SK-N-SH (cell line): Measurements from ENCODE around the gene BAD. TPM values are rescaled to one million over a fixed set of nuclear protein-coding genes. Genes with fewer than 3 reads are reported as not detected.

Experiments used
- CTCF ChIA-PET: fragments of 300-600, 350-600 bp; formaldehyde crosslinking; extraction: SDS; loops from one replicate; lab custom pipeline; 2021; lab: Yijun Ruan, JAX
- POLR2A ChIA-PET: fragments of 350-600 bp; sonication (Branson Sonifier 250); formaldehyde crosslinking; extraction: SDS; loops from one replicate; lab custom pipeline; 2020; ENCODE audit warnings: antibody characterized with exemption, inconsistent platforms; lab: Yijun Ruan, JAX
- DNase-seq: peaks from one replicate; pipeline ENCODE4 v3.0.0; 2012
- H2AFZ ChIP-seq: fragments of 200-600 bp; sonication (generic); 2 replicates; pipeline ENCODE4 v1.8.1; 2016; ENCODE audit warnings: antibody characterized with exemption, mild to moderate bottlenecking, low read depth
- H3F3A ChIP-seq: fragments of 200-600 bp; sonication (generic); replicated peaks from 2 replicates; pipeline ENCODE3; 2016; ENCODE audit warnings: antibody characterized with exemption, mild to moderate bottlenecking; ENCODE audit not compliant: insufficient read depth
- H3K27ac ChIP-seq, 2 experiments: fragments of 200-500 bp in 1 of 2; fragments of 200-600 bp in 1 of 2; sonication (Bioruptor generic) in 1 of 2; sonication (generic), shearing (Covaris generic) in 1 of 2; 2 replicates each; pipeline versions ENCODE4 v1.5.1 to v1.6.1; 2014 to 2016; ENCODE audit warnings: low read depth in 2 of 2, inconsistent platforms in 1 of 2, low read length in 1 of 2, mild to moderate bottlenecking in 1 of 2, mixed read lengths in 1 of 2
- H3K27me3 ChIP-seq: fragments of 200-600 bp; sonication (generic), shearing (Covaris generic); 2 replicates; pipeline ENCODE4 v1.6.1; 2016; ENCODE audit warnings: mixed run types; ENCODE audit not compliant: insufficient read depth
- H3K36me3 ChIP-seq, 2 experiments: fragments of 200-500 bp in 1 of 2; fragments of 200-600 bp in 1 of 2; sonication (Bioruptor generic) in 1 of 2; sonication (generic) in 1 of 2; replicated peaks in 1 of 2; 2 replicates each; pipeline versions ENCODE3 to v1.5.1; 2014 to 2016; ENCODE audit warnings: low read length in 1 of 2, mild to moderate bottlenecking in 1 of 2; ENCODE audit not compliant: insufficient read depth in 2 of 2, control insufficient read depth in 1 of 2
- H3K4me1 ChIP-seq, 2 experiments: fragments of 200-500 bp in 1 of 2; fragments of 200-600 bp in 1 of 2; sonication (Bioruptor generic) in 1 of 2; sonication (generic), shearing (Covaris generic) in 1 of 2; 2 replicates each; pipeline versions ENCODE4 v1.5.1 to v1.6.1; 2014 to 2016; ENCODE audit warnings: low read depth in 1 of 2, low read length in 1 of 2, mixed run types in 1 of 2; ENCODE audit not compliant: insufficient read depth in 2 of 2, control insufficient read depth in 1 of 2
- H3K4me2 ChIP-seq: fragments of 200-600 bp; sonication (generic), shearing (Covaris generic); 2 replicates; pipeline ENCODE4 v1.6.1; 2017; ENCODE audit warnings: mixed run types
- H3K4me3 ChIP-seq, 2 experiments: fragments of 200-500 bp in 1 of 2; fragments of 200-600 bp in 1 of 2; sonication (Bioruptor generic) in 1 of 2; sonication (generic), shearing (Covaris generic) in 1 of 2; 2 replicates each; pipeline versions ENCODE4 v1.5.1 to v1.8.1; 2014 to 2016; ENCODE audit warnings: low read depth in 2 of 2, inconsistent platforms in 1 of 2, low read length in 1 of 2, mild to moderate bottlenecking in 1 of 2, mixed read lengths in 1 of 2, moderate library complexity in 1 of 2
- H3K79me2 ChIP-seq: fragments of 200-600 bp; sonication (generic); 2 replicates; pipeline ENCODE4 v1.8.1; 2017; ENCODE audit warnings: mild to moderate bottlenecking; ENCODE audit not compliant: insufficient read depth
- H3K9ac ChIP-seq: fragments of 200-600 bp; sonication (generic); 2 replicates; pipeline ENCODE4 v1.6.1; 2017; ENCODE audit warnings: mixed run types
- H3K9me2 ChIP-seq: fragments of 200-600 bp; sonication (generic); 2 replicates; pipeline ENCODE4 v1.6.1; 2017; ENCODE audit warnings: mixed run types
- H3K9me3 ChIP-seq: fragments of 200-600 bp; sonication (generic); 2 replicates; pipeline ENCODE4 v1.6.1; 2017; ENCODE audit warnings: mixed run types, mild to moderate bottlenecking, moderate library complexity
- H4K20me1 ChIP-seq: fragments of 200-600 bp; sonication (generic); 2 replicates; pipeline ENCODE4 v1.6.1; 2017; ENCODE audit warnings: mild to moderate bottlenecking, mixed run types; ENCODE audit not compliant: insufficient read depth
- CHD2 ChIP-seq: fragments of 150-350 bp; IDR thresholded peaks from 2 replicates; pipeline ENCODE4 v1.6.1; 2018; ENCODE audit warnings: low read length; ENCODE audit not compliant: partially characterized antibody
- CTCF ChIP-seq: fragments of 200-600 bp; sonication (generic); IDR thresholded peaks from 2 replicates; pipeline ENCODE4 v1.6.1; 2017; ENCODE audit warnings: antibody characterized with exemption, mild to moderate bottlenecking, moderate library complexity
- EZH2phosphoT487 ChIP-seq: fragments of 200-600 bp; sonication (generic); IDR thresholded peaks from 2 replicates; pipeline ENCODE4 v1.6.1; 2017; ENCODE audit warnings: low read depth, mixed run types, mild to moderate bottlenecking, antibody characterized with exemption, moderate library complexity, borderline replicate concordance
- FOSL2 ChIP-seq: IDR thresholded peaks from 2 replicates; pipeline ENCODE4 v1.4.0; 2012; ENCODE audit warnings: low read depth, mild to moderate bottlenecking, moderate library complexity, borderline replicate concordance
- FOXJ3 ChIP-seq: sonication (generic); formaldehyde crosslinking; IDR thresholded peaks from 2 replicates; pipeline ENCODE4 v1.5.1; 2020; ENCODE audit warnings: mild to moderate bottlenecking, missing genetic modification reagents
- MAX ChIP-seq: IDR thresholded peaks from 2 replicates; pipeline ENCODE4 v1.4.0; 2012; ENCODE audit warnings: low read depth
- MXI1 ChIP-seq: IDR thresholded peaks from 2 replicates; pipeline ENCODE4 v1.6.1; 2012; ENCODE audit warnings: mild to moderate bottlenecking, low read depth, low read length, improper control_type of control experiment
- PBX3 ChIP-seq: IDR thresholded peaks from 2 replicates; pipeline ENCODE4; 2012
- POLR2AphosphoS5 ChIP-seq: IDR thresholded peaks from 2 replicates; pipeline ENCODE4 v1.6.1; 2012; ENCODE audit warnings: low read depth, low read length
- RAD21 ChIP-seq: IDR thresholded peaks from 2 replicates; pipeline ENCODE4 v1.6.1; 2012; ENCODE audit warnings: mild to moderate bottlenecking, low read length
- RCOR1 ChIP-seq: fragments of 150-350 bp; IDR thresholded peaks from 2 replicates; pipeline ENCODE4 v1.6.1; 2017; ENCODE audit warnings: antibody characterized with exemption, low read length
- RFX5 ChIP-seq: IDR thresholded peaks from 2 replicates; pipeline ENCODE4 v1.6.1; 2012; ENCODE audit warnings: mild to moderate bottlenecking, improper control_type of control experiment, low read length
- RXRA ChIP-seq: IDR thresholded peaks from 2 replicates; pipeline ENCODE4 v1.4.0; 2012; ENCODE audit warnings: low read depth, mild to moderate bottlenecking, borderline replicate concordance
- SMC3 ChIP-seq: IDR thresholded peaks from 2 replicates; pipeline ENCODE4 v1.6.1; 2012; ENCODE audit warnings: low read depth, low read length, improper control_type of control experiment
- TAF1 ChIP-seq: IDR thresholded peaks from 2 replicates; pipeline ENCODE4 v1.6.1; 2012; ENCODE audit warnings: low read depth, mild to moderate bottlenecking, low read length, moderate library complexity, borderline replicate concordance
- TEAD4 ChIP-seq: IDR thresholded peaks from 2 replicates; pipeline ENCODE4 v1.4.0; 2012; ENCODE audit warnings: mild to moderate bottlenecking, borderline replicate concordance; ENCODE audit not compliant: insufficient read depth
- USF1 ChIP-seq: IDR thresholded peaks from 2 replicates; pipeline ENCODE4 v1.4.0; 2012; ENCODE audit warnings: low read depth, borderline replicate concordance
- YY1 ChIP-seq: IDR thresholded peaks from 2 replicates; pipeline ENCODE4 v1.4.0; 2012; ENCODE audit warnings: low read depth, mild to moderate bottlenecking
- WGBS: methylation state at CpG from one replicate; pipeline ENCODE4 v1.1.6; 2017; ENCODE audit warnings: low lambda C conversion rate; 5-methylcytosine and 5-hydroxymethylcytosine counted together
- polyA plus RNA-seq, 3 experiments: library from polyadenylated mRNA; depleted of rRNA; stranded (reverse); fragments of >200 nt; gene quantifications; 2 replicates each; pipeline ENCODE4 v1.2.3, GENCODE V29; 2012

The BAD gene
- polyA plus RNA-seq, 1 of the 3 experiments (the other 2 are of a cell fraction), result 80.9 TPM

GRCh38 chr11:64305075-64305690 is 20.7 kb upstream of the BAD start, which contains the start of gene ESRRA (continued):
- TF ChIP-seq SMC3, result no peak
- no peak for TF ChIP-seq FOSL2
- no peak for TF ChIP-seq RFX5
- TF ChIP-seq EZH2phosphoT487, result no peak
- no peak for TF ChIP-seq PBX3
- no peak for TF ChIP-seq TEAD4
- TF ChIP-seq YY1, result no peak

- H3F3A ChIP-seq, result peaks cover 12% of the 10 kb centered on the region
- H3K4me1 ChIP-seq, result peaks cover 5 to 18% of the 10 kb centered on the region in 2 experiments; a peak in 2 of 4 replicates
- H3K9me3 ChIP-seq, result no peaks in the 10 kb centered on the region
- H2AFZ ChIP-seq, result peak overlapping the region; percentile 70; the same call in 1 of the 2 replicates
- H4K20me1 ChIP-seq, result no peaks in the 10 kb centered on the region
- no peaks in the 10 kb centered on the region for H3K9me2 ChIP-seq
- H3K9ac ChIP-seq, result peak overlapping the region; percentile 68
- under 1% methylated on average over 41 of the region's 46 CpGs for WGBS
- CTCF ChIA-PET, result interaction anchor here (0.6 to 6.7 kb wide), 40 partner anchors 8 to 813 kb away, joined by 3 to 196 read pairs (median 5); partner anchors contain the start of genes ATG2A, BAD, DNAJC4 and FERMT3
- H3K27me3 ChIP-seq, result no peaks in the 10 kb centered on the region
- POLR2A ChIA-PET, result interaction anchor here (0.6 to 5.8 kb wide), 14 partner anchors 8 to 1232 kb away, joined by 3 to 54 read pairs (median 4); partner anchors contain the start of genes BAD, FKBP2, GPR137 and PRDX5
- peak; percentile 88 for DNase-seq
- peak overlapping the region; percentile 84 for H3K4me2 ChIP-seq
- TF ChIP-seq MAX (peak; percentile 79), RCOR1 (peak; percentile 21), MXI1 (peak; percentile 57; the same call in 1 of the 2 replicates), RFX5 (no peak), CTCF (peak; percentile 96), FOXJ3 (CRISPR knock-in tag) (no peak), FOSL2 (no peak), CHD2 (no peak), POLR2AphosphoS5 (peak; percentile 56), TAF1 (peak; percentile 32; the same call in 1 of the 2 replicates), SMC3 (peak; percentile 73), RXRA (no peak), USF1 (peak; percentile 45; the same call in 1 of the 2 replicates), RAD21 (peak; percentile 64)
- H3K36me3 ChIP-seq, result peaks cover 0 to 2% of the 10 kb centered on the region in 2 experiments
- H3K79me2 ChIP-seq, result peaks cover 28% of the 10 kb centered on the region; the same call in 1 of the 2 replicates
- H3K27ac ChIP-seq, result peak overlapping the region; percentile 83 to 96
- peak overlapping the region; percentile 67 to 82 for H3K4me3 ChIP-seq
These were observed 20.0 kb upstream of the BAD start for GRCh38 chr11:64304316-64305072.
